Left lung (tissue), 10 donors: ENCODE measurements around the gene C15orf39. TPM values are rescaled to one million over a fixed set of nuclear protein-coding genes. Genes with fewer than 3 reads are reported as not detected.

Experiments used
- ATAC-seq: fragments of 200-7000 bp; cut with Tn5 transposase; one replicate; pipeline ENCODE4 v1.9.1; 2020; ENCODE audit warnings: moderate library complexity
- DNase-seq, 4 donors: peaks; one replicate each; pipeline ENCODE4 v3.0.0-alpha.2; 2013 to 2020
- H3K27ac ChIP-seq, 2 donors: fragments of 200-600 bp; sonication (generic) in 1 of 2; one replicate each; pipeline versions ENCODE4 v1.5.0 to v1.8.0; 2020 to 2021
- H3K27me3 ChIP-seq, 2 donors: fragments of 200-600 bp; sonication (generic) in 1 of 2; one replicate each; pipeline versions ENCODE4 v1.5.0 to v1.8.0; 2020 to 2021
- H3K36me3 ChIP-seq, 2 donors: fragments of 200-600 bp; sonication (generic) in 1 of 2; one replicate each; pipeline versions ENCODE4 v1.5.0 to v1.8.0; 2020 to 2021
- H3K4me1 ChIP-seq, 2 donors: fragments of 200-600 bp; one replicate each; pipeline ENCODE4 v1.8.0; 2021
- H3K4me3 ChIP-seq, 2 donors: fragments of 200-600 bp; sonication (generic) in 1 of 2; one replicate each; pipeline versions ENCODE4 v1.5.0 to v1.8.0; 2020 to 2021; ENCODE audit warnings: mild to moderate bottlenecking in 1 of 2
- H3K9me3 ChIP-seq, 2 donors: fragments of 200-600 bp; sonication (generic) in 1 of 2; one replicate each; pipeline versions ENCODE4 v1.5.0 to v1.8.0; 2020 to 2021
- CTCF ChIP-seq, 2 donors: fragments of 200-600 bp; sonication (generic) in 1 of 2; IDR thresholded peaks; one replicate each; pipeline versions ENCODE4 v1.5.0 to v1.8.0; 2021; ENCODE audit warnings: antibody characterized with exemption in 2 of 2
- intact Hi-C, 2 donors: fragments of 100-400 bp; cut with DNase I; formaldehyde crosslinking; loops; one replicate each; pipeline versions ENCODE4 v1.11.2 to v1.14.2; 2022
- polyA plus RNA-seq, 6 donors: library from polyadenylated mRNA; unstranded; fragments of 120-200 nt; gene quantifications; one replicate each; pipeline ENCODE4 v1.2.1, GENCODE V29; 2013; ENCODE audit not compliant: insufficient read length in 6 of 6
- total RNA-seq, 2 donors: library from RNA; stranded (reverse); fragmentation: NEBNext Ultra II Directional; extraction: Animal tissue kit (Norgen Biotek cat#: 25700); gene quantifications; one replicate each; pipeline ENCODE4 v1.2.1, GENCODE V29; 2021
- donor health status: DM: no; HTN: yes; CAD: no.
- donor health status: DM: no; HTN: no; CAD: no.

The C15orf39 gene
- total and polyA plus RNA-seq, 8 donors: 7.8 to 35.7 (median 13.9) TPM

GRCh38 chr15:75154461-75155062 lies 47.1 kb upstream of the C15orf39 start:
- Histone ChIP-seq H3K4me1 (peaks cover 0 to 51% of the 10 kb centered on the region in 2 donors), H3K36me3 (no peaks in the 10 kb centered on the region), H3K27me3 (no peaks in the 10 kb centered on the region), H3K27ac (no peak overlapping the region), H3K9me3 (no peaks in the 10 kb centered on the region), H3K4me3 (no peak overlapping the region)
- no peak for TF ChIP-seq CTCF (IDR thresholded peaks at IDR 0.05)
- no peak for ATAC-seq
- intact Hi-C loops: no loop called here
- DNase-seq: no peak

GRCh38 chr15:75156326-75157215 lies 45.1 kb upstream of the C15orf39 start:
- intact Hi-C loops: no loop called here
- Histone ChIP-seq H3K27ac (no peak overlapping the region), H3K9me3 (no peaks in the 10 kb centered on the region), H3K36me3 (no peaks in the 10 kb centered on the region), H3K4me1 (peaks cover 0 to 53% of the 10 kb centered on the region in 2 donors), H3K27me3 (no peaks in the 10 kb centered on the region), H3K4me3 (no peak overlapping the region)
- ATAC-seq (peak; percentile 11), DNase-seq (no peak)
- TF ChIP-seq CTCF (IDR thresholded peaks at IDR 0.05): no peak

- Histone ChIP-seq H3K27me3 (no peaks in the 10 kb centered on the region), H3K9me3 (no peaks in the 10 kb centered on the region), H3K36me3 (no peaks in the 10 kb centered on the region), H3K27ac (no peak overlapping the region), H3K4me3 (no peak overlapping the region), H3K4me1 (peaks cover 0 to 47% of the 10 kb centered on the region in 2 donors)
- no peak for TF ChIP-seq CTCF (IDR thresholded peaks at IDR 0.05)
- ATAC-seq (no peak), DNase-seq (no peak)
- intact Hi-C loops: no loop called here
Observed at GRCh38 chr15:75158402-75158801, 43.3 kb upstream of the C15orf39 start.

- H3K27me3 ChIP-seq: no peaks in the 10 kb centered on the region
- intact Hi-C loops: no loop called here
- no peak for TF ChIP-seq CTCF (IDR thresholded peaks at IDR 0.05)
- H3K27ac ChIP-seq: no peak overlapping the region
- peaks cover 0 to 39% of the 10 kb centered on the region in 2 donors for H3K4me1 ChIP-seq
- no peak for DNase-seq
- no peaks in the 10 kb centered on the region for H3K36me3 ChIP-seq
- H3K9me3 ChIP-seq: no peaks in the 10 kb centered on the region
- no peak for ATAC-seq
- no peak overlapping the region for H3K4me3 ChIP-seq
Observed at GRCh38 chr15:75159244-75159643, 42.4 kb upstream of the C15orf39 start.
